Stimulated activated CD4-positive, alpha-beta T cell treated with anti-CD3 and anti-CD28 coated beads, TNF-alpha, amount 100 ng/mL, for 48 hours (primary cell): ENCODE results near the gene STAP2.

Source experiments
- DNase-seq, 3 donors: peaks; one replicate each; pipeline ENCODE4 v3.0.0-alpha.2; 2020; ENCODE audit warnings: low read depth in 3 of 3

STAP2 gene

DNA sequence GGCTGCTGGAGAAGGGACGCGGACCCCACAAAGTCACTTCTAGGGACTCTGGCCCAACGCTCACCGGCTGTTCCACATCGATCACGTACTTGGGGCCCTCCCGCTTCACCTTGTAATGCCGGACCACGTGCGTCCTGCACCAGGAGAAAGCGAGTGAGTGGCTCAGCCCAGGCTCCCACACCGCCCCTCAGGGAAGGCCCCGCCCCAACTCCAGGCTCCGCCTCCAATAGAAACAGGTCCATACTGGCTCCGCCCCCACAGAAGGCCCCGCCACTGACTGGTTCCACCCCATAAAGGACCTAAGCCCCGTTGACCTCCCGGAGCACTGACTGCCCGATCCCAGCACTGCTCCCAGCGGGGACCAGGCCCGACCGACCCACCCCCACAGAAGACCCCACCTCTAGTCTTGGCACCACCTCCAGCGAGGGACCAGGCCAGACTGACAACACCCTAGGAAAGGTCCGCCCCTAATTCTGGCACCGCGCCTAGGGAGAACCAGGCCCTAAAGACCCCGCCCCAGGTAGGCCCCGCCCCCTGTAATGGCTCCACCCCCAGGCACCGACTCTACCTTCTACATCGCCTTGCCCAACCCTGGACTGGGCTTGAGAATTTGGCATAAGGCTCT is 11.3 kb downstream of the STAP2 start:
- DNase-seq, result peak in 2 of 3 donors; percentile 79 to 90

DNA sequence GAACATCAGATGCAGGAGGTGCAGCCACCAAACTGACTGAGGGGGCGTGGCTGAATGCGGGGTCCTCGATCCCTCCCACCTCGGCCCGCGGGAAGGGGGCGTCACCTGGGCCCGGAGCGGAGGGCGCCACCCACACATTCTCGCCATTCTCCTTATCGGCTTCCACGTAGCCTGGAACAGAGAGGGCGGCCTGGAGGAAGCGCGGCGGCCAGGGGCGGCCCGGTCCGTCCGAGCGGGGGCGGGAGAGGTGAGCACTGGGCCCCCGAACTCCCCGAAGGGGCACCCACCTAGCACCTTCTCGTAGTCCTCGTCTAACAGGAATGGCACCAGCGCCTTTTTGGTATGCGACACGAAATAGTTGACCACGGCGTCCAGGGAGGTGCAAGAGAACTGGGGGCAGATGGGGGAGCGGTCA is 11.8 kb downstream of the STAP2 start:
- no peak for DNase-seq

GRCh38 chr19:4326215-4326836 is 12.3 kb downstream of the STAP2 start:
- no peak for DNase-seq

- no peak for DNase-seq
These were observed 14.4 kb downstream of the STAP2 start for GRCh38 chr19:4324228-4324627.

DNA sequence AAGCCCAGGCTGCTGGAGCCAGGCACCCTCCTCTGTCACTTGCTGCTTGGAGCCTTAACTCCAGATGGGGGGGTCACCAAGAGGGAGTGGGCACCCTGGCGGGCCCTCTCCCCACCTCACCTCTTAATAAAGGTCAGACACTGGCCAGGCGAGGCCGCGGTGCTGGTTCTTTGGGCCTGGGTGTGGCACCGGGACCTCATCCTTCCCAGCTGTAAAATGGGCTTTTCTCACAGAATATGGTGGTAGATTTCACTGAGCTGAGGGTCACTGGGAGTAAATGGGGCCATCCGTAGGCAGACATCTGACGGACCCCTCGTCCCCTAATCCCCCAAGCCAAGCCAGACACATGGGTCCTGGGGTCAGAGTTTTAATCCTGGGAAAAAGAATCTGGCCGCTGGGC is 14.9 kb downstream of the STAP2 start:
- no peak for DNase-seq

DNA sequence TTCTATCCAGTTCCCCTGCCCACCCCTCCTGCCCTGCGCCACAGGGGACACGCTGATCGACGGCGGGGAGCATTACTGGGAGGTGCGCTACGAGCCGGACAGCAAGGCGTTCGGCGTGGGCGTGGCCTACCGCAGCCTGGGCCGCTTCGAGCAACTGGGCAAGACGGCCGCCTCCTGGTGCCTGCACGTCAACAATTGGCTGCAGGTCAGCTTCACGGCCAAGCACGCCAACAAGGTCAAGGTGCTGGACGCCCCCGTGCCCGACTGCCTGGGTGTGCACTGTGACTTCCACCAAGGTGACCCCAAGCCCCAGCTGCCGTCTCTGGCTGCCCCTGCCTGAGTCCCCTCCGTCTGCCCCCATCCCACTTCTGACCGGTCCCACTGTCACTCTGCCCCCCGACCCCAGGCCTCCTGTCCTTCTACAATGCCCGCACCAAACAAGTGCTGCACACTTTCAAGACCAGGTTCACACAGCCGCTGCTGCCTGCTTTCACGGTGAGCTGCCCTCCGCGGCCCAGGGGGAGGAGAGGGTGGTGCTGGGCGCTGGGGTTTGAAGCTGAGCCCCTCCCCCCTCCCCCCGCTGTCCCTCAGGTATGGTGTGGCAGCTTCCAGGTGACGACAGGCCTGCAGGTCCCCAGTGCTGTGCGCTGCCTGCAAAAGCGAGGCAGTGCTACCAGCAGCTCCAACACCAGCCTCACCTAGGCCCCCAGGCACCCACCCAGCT is 15.5 kb downstream of the STAP2 start:
- DNase-seq, result no peak

DNA sequence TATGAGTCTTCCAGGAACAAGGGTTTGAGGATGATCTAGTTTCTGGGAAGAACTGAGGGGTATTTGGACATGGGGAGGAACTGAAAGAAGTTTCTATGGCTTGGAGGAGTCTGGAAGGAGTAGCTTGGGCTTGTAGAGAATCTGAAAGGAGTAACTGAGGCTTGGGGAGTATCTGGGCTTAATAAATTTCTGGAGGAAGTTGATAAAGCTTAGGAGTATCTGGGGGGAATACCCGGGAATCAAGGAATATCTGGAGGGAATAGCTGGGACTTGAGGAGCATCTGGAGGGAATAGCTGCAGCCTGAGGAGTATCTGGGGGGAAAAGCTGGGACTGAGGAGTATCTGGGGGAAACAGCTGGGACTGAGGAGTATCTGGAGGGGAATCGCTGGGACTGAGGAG is 18.2 kb downstream of the STAP2 start:
- DNase-seq, result no peak

- no peak for DNase-seq
These were observed 19.4 kb downstream of the STAP2 start for GRCh38 chr19:4319067-4319718.

- DNase-seq, result no peak
These were observed 20.2 kb downstream of the STAP2 start for GRCh38 chr19:4318460-4318859.

- DNase-seq, result no peak
These were observed 21.7 kb downstream of the STAP2 start for GRCh38 chr19:4316956-4317355.

GRCh38 chr19:4313847-4314490 is 24.7 kb downstream of the STAP2 start:
- no peak for DNase-seq

GRCh38 chr19:4310247-4311121 is 28.1 kb downstream of the STAP2 start:
- DNase-seq, result no peak

DNA sequence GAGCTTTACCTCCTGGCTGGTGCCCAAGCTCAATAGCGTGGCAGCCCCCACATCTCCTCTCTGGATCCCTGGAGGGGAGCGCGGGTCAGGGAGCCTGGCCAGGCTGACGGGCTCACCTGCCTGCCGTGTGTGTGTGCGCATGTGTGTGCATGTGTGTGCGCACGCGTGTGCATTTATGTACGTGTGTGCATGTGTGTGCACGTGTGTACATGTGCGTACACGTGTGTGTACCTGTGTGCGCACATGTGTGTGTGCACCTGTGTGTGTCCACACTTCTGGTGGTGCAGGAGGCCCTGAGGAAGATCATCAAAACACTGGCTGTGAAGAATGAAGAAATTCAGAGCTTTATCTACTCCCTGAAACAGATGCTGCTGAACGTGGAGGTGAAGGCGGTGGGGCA is 33.0 kb downstream of the STAP2 start:
- no peak for DNase-seq

DNA sequence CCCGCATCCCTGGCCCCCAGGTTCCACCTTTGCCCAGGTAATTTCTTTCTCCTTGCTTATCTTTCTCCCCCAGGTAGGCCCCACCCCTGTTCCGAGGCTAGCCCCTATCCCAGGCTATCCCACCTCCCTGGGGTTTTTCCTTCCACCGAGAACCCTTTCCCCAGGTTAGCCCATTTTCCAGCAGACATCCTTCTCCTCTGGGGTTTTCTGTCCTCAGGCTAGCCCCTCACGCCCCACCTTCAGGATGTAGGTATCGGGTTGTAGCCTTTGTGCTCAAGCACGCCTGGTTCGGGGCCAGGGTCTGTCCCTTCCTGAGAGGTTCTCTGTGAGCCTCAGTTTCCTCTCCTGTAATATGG is 33.4 kb downstream of the STAP2 start:
- DNase-seq, result no peak

- peak; percentile 58 to 67 (median 60) for DNase-seq
These were observed 33.9 kb downstream of the STAP2 start, which contains the start of gene FSD1 for GRCh38 chr19:4304538-4305256. TSS of gene FSD1 (plus strand) at chr19:4304598. CDS start at chr19:4304747, 149 bp downstream.

DNA sequence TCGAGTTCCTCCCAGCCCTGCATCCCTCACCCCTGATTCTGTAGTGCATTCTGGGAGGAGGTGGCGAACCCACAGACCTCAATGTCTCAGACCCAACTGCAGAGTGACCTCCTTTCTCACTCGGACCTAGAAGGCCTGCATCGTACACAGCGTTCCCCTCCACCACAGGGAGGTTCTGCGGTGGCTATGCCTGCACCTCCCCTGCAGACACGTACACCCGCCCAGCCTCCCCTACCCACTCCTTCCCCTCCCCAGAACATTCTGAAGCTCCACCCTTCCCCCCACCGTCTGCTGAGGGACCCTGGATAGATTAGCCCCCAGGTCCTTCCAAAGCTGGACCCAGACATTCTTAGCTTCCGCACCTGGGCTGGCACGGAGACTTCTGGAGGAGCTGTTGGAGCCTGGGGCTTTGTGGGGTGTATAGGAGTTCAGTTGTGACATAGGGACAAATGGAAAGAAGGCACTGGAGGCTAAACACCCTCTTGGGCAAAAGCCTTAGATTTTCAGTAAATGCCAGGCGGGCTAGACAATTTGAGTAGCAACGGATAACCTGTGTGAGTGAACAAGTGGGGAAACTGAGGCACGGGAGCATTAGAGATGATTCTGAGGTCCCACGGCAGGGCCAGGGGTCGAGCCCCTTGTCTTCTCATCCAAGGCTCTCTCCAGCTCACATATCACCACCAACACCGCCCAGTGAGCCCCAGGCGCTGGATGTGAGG is 34.6 kb downstream of the STAP2 start:
- DNase-seq, result no peak

DNA sequence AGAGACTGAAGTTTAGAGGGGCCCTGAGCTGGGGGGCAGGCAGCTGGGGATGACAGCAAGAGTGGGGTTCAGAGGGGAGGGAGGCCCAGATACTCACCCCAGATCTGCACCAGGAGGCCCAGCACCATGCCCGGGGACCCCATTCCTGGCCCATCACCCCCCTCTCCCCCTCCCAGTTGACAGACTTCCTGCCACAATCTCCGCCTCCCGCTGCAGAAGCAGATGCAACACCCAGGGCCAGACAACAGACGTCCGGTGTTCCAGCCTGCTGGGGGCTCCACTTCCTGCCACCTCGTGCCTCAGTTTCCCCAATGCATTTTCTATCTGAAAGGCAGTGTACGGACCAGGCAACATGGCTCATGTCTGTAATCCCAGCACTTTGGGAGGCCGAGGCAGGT is 36.4 kb downstream of the STAP2 start, which contains the start of gene TMIGD2:
Gene TMIGD2 (minus strand): TSS at position 147 of the 398 bp plus-strand sequence. CDS start 4 bp downstream, at position 143.
- DNase-seq, result no peak

- DNase-seq, result no peak
These were observed 36.9 kb downstream of the STAP2 start for GRCh38 chr19:4301590-4302242.

DNA sequence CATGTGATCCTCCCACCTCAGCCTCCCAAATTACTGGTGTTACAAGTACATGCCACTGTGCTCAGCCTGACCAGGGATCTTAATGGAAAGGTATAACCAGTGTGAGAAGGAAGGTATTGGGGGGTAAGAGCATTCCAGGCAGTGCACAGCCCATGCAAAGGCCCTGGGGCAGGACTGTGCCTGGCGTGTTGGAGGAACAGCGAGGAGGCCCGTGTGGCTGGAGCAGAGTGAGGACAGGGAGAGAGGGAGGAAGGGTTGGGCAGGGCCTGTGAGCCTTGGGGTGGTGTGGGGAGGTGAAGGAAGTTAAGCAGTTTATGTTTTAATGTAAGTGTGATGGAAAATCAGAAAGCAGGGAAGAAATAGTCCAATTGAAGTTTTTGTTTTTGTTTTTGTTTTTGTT is 38.0 kb downstream of the STAP2 start:
- no peak for DNase-seq
